T-helper 2 cell (primary cell): Measurements from ENCODE around the gene PDLIM4.

ENCODE experiments used
- DNase-seq, 5 experiments: peaks; one replicate each; pipeline versions ENCODE4 v3.0.0 to v3.0.0-alpha.2; 2012 to 2022
- total RNA-seq, 2 donors: gene quantifications; one replicate each; lab custom pipeline; 2026; lab: John Stamatoyannopoulos, UW

Gene PDLIM4, protein sequence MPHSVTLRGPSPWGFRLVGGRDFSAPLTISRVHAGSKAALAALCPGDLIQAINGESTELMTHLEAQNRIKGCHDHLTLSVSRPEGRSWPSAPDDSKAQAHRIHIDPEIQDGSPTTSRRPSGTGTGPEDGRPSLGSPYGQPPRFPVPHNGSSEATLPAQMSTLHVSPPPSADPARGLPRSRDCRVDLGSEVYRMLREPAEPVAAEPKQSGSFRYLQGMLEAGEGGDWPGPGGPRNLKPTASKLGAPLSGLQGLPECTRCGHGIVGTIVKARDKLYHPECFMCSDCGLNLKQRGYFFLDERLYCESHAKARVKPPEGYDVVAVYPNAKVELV
- 0 to 0.54 reads per million in 2 donors for total RNA-seq

DNA sequence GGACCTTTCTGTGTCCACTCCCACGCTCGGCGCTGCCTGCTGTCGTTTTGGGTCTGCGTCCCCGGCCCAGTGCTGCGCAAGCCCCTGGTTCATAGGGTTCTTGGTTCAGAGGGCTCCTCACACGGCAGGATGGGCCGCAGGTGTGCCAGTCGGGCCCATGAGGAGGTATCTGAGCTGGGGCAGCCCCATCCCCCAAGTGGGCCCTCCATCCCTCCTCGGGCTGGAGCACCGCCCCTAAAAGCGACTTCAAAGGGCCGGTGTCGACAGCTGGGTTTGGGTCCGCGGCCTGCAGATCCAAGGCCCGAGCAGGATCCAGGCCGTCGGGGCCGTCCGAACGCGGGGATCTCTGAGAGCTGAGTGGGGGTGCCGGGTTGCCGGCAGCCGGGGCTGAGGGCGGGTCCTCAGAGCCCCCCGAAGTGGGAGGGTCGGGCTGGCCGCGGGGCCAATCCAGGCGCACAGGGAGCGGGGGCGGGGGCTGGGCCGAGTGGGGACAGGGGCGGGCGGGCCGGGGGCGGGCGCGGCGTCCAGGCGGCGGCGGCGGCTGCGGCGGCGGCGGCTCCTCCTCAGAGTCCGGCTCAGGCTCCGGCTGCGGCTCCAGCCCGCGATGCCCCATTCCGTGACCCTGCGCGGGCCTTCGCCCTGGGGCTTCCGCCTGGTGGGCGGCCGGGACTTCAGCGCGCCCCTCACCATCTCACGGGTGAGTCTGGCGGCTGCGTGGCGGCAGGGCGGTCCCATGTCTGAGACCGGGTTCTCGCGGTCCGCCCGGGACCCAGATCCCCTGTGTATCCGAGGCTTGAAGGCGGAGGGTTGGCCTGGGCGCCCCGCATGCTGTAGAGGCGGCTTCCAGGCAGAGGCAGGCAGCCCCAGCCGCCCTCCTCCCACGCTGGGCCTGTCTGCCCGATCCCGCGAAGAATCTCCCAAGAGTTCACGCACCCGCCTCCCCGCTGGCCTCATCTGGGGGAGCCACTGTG lies at the start of gene PDLIM4:
Gene PDLIM4 (plus strand): TSS at position 566 of the 971 bp plus-strand sequence. CDS start 39 bp downstream, at position 605.
- DNase-seq, result no peak

DNA sequence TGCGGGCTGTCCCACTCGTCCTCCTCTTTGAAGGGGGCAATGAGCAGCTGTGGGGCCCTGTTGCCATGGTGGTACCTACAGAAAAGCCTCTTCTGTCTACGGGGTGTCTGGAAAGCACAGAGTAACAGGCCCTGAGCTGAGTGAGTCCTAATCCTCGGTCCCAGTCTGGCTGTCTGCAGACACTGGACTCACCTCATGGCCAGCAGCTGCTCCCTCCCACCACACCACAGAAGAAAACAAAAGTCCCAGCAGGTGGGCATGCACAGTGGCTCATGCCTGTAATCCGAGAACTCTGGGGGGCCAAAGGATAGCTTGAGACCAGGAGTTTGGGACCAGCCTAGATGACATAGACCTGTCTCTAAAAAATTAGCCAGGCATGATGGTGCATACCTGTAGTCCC lies 49.7 kb upstream of the PDLIM4 start:
- no peak for DNase-seq

DNA sequence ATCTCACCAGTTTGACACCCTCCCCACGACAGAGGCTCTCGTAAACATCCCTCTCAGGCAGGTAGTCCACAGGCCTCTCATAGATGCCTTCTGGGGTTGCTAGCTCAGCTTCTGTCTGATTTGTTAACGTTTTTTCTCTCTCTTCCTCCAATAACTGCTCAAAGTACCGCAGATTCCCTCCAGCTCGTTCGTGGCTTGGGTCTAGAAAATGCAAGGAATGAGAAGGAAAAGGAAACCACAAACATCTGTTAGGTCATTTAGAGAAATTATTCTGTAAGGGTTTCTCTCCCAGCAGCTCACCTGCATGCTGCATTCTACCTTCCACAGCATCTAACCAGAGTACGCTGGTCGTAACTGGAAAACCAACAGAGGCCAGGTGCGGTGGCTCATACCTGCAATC lies 48.4 kb upstream of the PDLIM4 start:
- no peak for DNase-seq

DNA sequence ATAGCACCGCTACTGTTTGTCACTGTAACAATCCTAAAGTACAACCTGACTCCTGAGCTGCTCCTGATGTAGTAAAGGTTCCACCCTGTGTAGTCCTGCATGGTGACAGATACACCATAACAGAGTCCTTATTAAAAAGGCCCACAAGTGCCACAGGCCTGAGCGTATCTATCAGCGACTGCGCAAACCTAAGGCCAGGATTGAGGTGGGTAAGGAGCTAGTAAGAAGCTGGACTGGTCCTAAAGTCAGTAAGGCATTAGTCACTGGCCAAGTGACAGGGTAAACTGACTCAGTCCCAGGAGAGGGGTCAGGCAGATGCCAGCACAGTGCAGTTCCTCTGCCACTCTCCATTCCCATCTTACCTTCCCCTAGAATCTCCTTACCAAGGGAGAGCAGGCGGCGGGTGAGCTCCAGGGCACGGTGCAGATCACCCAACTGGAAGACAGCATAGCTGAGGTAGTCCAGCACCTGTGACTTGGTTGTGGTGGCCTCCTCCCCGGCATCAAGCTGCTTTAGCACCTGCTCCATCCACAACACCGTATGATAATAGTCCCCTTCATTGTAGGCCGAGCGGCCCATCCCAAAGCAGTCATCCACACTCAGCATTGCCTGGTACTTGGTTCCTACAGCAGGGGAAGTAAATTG lies 47.5 kb upstream of the PDLIM4 start:
- DNase-seq, result no peak

DNA sequence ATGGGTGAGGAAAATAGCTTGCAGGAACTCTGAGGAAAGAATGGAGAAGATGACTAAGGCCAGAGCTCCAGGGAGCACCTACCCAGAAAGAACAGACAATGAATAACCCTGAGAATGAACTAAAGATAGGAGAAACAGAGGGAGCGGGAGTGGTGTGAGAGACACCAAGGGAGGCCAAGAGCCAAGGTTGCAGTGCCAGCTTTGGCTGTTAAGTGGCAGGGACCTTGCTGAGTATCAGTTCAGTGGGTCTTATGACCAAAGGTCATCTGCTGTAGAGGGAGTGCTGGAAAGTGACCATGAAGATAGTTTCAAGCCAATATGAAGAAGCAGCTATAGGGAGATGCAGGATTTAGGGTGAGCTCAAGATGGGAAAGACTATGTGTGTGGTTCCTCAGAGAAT lies 46.6 kb upstream of the PDLIM4 start:
- DNase-seq, result no peak

DNA sequence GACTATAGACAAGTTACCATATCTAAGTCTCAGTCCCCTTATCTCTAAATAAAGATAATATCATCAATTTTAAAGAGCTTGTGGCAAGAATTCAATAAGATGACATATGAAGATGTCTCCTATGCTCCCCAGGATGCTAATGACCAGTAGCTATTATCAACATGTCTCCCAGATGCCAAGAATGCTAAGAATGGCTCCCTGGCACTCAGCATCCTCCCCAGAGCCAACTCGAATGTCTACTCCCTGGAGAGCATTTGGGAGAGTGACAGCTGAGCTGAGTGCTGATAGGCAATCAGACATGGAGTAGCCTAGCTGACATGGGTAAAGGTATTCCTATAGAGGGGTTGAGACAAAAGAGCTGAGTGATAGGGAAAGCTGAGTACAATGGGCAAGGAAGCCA lies 45.7 kb upstream of the PDLIM4 start:
- DNase-seq, result no peak

DNA sequence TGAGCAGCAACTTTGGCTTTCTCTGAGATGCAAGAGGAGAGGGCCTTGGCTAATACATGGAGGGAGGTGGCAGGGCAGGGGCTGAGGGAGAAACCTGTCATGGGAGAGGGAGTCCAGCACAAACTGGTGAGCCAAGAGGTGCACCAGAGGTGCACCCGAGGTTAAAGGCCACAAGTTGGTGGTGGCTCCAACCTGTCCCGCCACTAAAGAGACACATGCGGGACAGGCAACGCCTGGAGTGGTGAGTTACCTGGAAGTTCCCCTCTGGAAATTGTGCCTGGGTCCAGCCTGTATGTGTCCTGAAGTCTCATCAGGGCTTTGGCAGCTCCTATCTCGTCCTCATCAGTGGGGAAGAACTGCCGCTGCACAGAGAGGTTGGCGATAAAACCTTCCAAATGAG lies 43.8 kb upstream of the PDLIM4 start:
- no peak for DNase-seq

DNA sequence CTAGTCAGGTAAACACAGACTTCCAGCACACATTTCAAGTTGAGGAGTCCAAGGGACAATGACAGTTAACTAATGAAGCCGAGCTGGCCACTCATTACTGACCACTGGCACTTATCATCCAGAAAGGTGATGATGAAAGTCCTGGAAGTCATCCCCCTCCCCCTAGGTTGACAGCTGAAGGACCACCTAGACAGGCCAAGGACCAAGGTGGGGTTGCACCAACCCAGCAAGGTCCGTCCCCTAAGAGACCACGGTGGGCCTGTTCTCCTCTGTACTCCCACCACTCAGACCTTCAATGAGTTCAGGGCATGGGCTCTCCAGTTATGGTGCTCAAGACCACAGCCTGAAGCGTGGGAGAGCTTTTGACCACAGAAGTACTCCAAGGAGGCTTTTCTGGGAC lies 43.0 kb upstream of the PDLIM4 start:
- DNase-seq, result no peak

DNA sequence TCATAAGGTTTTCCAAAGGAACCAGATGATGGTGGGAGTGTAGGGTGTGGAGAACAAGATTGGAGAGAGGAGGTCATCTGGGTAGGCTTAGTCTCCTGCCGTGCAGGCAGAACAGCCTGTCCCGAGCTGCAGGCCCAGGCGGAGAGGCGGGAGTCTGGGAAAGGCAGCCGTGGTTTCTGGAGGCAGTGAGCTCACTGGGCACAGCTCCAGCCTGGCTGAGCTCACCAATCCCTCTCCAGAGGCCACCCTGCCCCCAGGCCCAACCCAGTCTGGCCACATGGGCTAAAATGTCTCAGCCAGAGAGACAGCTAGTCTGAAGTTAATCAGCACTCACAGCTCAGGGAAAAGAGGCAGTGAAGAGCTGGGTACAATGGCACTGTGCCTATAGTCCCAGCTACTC lies 42.2 kb upstream of the PDLIM4 start:
- no peak for DNase-seq

DNA sequence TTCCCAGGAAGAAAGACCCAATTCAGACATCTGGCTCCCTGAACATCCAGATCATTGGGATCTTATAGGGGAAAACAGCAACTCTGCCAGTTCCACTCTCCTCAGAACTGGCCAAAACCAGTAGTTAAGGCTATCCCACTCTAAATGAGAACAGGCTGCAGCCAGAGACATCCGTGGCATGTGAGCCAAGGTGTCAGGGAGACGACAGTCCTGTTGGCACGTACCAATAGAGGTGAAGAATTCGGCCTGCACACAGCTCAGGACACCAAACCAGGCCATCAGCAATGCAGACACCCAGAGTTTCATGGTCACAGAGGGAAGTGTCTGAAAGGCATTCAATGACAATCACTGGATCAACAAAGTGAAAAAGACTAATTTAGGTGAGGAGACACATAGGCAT lies 39.2 kb upstream of the PDLIM4 start:
- no peak for DNase-seq

DNA sequence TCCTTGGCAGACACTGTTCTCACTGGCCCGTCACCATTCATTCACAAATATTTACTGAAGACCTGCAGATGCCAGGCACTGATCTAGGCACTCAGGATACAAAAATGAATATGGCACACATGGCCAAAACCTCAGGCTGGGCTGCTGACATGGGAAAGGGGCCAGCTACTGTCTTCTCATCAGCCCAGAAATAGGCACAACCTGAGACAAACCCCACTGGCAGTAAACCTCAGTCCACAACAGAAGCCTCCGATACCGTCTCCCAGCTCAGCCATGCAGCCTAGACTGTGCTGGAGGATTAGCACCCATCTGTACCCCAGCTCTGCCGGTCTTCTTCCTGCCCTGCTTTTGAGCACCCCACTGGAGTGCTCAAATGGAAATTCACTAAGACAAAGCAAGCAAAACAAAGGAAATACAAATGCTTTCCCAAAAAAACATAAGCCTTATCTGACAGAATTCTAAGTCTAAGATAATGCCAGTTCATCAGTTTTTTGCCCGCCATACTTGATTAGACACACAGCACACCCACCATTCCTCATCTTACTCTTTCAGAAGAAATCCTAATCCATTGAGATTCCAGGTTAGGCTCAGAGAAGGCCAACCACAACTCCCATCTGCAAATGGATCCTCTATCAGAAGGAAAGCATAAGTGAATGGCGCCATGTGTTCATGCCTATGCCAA lies 38.1 kb upstream of the PDLIM4 start:
- DNase-seq, result no peak

DNA sequence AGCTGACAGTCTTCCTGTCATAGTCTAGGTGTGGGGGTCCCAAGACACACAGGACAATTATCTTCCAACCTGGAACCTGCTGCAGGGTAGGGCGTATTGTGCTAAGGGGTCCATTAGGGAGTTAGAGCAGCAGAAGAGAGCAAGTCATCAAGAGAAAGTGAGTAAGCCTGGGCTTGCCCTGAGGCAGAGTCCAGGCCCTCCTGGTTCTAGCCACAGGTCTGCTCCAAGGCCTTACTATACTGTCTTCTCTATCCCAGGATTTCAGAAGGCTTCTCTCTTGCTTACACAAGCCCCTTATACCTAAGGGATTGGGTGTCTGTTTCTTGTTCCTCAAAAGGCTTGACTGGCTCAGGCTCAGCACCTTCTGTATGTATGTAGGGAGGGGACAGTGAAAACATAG lies 37.5 kb upstream of the PDLIM4 start:
- no peak for DNase-seq

DNA sequence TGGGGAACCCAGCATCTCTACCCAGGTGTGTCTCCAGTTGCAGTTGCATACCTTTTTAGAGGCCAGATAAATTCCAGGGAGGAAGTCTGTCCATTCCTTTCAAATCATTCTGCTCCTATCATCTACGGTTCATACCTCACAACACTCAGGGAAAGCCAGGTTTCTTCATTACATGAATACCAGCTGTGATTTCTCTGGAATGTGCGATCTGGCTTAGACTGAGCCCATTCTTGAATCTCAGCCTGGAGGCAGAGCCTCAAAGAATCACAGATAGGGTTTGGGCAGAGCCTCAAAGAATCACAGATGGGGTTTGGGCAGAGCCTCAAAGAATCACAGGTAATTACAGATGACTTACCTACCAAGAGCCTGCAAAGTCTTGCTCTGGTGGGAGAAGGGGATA lies 37.0 kb upstream of the PDLIM4 start:
- no peak for DNase-seq

DNA sequence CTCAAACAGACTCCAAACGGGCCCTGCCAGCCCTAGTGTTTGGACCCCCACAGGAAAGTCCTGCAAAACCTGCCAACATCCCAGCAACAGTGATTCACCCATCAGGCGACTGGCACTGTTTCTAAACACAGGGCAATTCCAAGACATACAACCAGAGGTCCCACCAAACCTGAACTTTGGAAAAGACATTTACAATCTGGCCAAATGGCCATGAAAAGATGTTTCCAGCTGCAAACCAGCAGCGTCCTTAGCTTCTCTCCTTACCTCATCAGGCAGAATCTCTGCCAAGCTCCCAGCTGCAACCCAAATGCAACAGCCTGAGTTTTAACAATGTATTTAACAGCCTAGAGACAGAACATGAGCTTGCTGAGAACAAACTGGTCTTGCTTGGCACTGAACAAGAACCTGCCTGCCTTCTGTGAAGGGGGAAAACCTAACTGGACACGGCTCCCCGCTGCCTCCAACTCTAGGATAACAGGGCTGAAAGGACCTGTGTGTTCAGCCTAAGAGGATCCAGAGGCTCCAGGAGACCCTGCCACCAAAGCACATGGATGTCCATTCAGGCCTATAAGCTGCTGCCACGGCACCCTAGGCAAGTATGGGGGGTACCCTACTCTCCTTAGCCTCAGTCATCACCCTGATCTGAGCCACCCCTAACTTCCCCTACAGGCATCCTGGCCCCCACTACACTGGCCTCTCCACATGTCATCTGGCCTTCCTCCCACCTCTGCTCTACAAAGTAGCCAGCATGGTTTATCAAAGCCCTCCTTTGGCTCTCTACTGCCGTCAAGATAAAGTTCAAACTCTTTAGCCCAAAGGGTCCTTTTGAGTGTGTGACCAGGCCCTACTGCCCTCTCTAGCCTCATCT lies 35.5 kb upstream of the PDLIM4 start:
- no peak for DNase-seq

DNA sequence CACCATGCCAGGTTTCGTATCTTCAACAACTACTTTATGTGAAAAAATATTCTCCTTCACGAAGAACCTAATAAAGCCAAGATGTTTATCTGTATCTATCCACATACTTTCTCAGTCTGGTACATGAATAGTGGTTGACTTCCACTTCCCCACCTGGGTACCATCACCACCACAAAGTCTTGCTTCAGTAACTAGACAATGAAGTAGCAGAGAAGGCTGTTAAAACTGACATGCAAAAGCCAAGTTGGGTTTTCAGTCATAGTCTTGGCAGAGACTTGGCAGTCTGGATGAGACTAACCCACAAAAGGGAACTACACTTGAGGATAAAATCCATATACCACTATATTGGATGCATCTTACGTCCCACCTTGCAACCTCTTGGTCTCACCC lies 34.9 kb upstream of the PDLIM4 start:
- peak in 1 of 5 experiments; percentile 14 for DNase-seq

DNA sequence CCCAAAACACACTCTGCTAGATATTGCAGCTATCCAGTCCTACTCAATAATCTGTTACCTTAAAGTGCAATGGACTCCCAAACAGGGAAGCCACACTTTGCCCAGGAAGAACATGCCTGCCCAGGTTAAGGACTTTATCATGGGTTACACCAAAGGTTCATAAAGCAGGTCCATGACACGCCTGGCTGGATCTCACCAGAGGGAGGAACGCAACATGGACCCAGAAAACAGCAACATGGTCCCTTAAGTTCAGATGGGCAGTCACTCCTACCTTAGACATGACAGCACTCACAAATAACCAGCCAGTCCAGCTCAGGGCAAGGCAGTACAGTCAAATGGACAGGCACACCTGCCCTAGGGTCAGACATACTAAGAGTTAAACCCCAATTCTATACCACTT lies 33.6 kb upstream of the PDLIM4 start:
- no peak for DNase-seq

DNA sequence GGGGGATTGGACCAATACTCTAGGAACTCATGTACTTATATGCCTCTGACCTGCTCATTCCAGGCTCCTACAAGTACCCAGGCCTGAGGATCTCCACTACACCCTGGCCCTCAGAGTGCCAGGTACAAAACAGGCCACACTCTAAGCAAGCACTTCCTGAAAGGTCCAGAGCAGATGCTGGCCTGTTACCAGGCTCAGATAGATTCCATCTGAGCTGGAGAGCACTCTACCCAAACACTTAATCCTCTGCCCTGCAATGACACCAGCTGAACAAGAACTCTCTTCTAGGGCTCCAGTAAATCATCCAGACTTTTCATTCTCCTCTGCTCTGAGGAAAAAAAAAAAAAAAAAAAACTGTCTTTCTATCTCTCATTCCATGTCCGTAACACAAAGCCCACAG lies 32.8 kb upstream of the PDLIM4 start:
- DNase-seq, result no peak

DNA sequence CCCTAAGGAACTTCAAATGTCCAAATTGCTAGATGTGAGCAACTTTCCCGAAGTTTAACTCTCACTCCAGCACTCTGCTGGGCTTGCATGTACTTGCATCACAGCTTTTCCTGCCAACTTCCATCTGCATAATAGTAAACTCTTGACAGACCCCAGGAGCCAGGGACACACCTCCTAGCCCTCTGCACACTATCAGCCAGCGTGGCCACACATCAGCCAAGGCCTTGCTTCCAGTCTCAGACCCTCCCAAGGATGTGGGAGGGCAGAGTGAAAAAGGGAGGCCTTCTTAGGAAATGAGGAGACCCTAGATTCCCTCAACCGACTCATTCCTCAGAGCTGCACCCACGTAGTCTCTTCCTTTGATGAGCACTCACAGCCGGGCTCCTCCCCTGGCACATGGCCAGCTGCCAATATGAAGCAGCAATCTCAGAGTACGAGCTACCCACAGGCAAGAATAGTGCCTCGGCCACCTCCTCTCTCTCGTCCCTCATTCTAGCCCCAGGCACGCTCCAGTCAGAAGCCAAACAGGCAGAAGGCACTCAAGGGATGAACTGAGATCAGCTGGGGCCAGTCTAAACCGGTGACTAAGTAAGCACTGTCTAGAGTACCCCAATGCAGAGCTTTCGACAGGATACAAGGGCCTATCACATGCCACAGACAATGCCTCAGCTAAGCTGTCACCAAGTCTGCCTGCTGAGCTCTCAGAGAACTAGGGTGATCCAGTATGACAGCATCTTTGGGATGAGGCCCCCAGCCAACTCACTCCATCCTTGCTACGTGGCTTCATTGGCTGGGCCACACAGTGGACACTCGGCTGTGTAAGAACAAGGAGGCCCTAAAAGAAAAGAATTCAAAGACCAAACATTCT lies 32.1 kb upstream of the PDLIM4 start:
- DNase-seq, result peak in 1 of 5 experiments; percentile 58

DNA sequence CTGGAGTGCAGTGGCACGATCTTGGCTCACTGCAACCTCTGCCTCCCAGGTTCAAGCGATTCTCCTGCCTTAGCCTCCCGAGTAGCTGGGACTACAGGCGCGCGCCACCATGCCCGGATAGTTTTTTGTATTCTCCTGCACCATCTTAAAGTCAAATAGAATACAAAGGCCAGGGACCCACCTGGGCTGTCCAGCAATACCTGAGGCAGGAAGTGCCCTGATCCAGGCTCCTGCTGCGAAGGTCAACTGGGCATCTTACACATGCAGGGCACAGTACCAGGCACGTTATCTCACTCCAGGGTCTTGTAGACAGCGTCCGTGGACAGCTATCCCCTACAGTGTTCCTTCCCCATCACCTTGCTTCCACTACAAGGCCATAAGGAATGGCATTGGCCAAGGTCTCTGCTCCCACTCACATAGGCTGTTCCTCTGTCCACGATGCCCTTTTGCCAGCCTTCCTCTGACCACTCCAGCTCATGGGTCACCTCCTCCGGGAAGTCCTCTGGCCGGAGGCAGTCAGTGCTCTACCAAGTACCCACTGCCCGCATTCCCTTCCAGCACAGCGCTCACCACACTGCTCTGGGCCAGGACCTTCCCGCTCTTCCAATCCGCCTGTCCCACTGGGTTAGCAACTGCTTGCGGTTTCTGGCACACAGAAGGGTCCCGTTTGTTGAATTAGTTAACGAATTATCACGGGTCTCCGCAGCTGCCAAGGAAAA lies 30.8 kb upstream of the PDLIM4 start:
- no peak for DNase-seq

DNA sequence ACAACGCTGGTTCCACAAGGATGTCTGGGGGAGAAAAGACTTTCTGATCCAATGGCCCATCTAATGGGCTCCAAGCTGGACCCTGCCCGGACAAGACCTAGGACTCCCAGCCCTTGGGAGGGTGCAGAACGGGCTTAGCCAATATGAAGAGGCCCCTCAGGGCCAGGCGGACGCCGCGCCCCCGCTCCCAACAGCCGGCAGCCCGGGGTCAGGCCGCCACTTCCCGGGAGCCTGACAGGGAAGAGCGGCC lies 30.3 kb upstream of the PDLIM4 start:
- DNase-seq, result no peak
